GM21367 (cell line): ENCODE measurements around the gene TPPP.

ENCODE experiments used
- ATAC-seq: cut with Tn5 transposase; IDR thresholded peaks from one replicate; pipeline ENCODE4 v1.9.1; 2021; ENCODE audit not compliant: unreplicated experiment

Gene TPPP

GRCh38 chr5:666816-667498, 26.2 kb downstream of the TPPP start:
- ATAC-seq: no peak

DNA sequence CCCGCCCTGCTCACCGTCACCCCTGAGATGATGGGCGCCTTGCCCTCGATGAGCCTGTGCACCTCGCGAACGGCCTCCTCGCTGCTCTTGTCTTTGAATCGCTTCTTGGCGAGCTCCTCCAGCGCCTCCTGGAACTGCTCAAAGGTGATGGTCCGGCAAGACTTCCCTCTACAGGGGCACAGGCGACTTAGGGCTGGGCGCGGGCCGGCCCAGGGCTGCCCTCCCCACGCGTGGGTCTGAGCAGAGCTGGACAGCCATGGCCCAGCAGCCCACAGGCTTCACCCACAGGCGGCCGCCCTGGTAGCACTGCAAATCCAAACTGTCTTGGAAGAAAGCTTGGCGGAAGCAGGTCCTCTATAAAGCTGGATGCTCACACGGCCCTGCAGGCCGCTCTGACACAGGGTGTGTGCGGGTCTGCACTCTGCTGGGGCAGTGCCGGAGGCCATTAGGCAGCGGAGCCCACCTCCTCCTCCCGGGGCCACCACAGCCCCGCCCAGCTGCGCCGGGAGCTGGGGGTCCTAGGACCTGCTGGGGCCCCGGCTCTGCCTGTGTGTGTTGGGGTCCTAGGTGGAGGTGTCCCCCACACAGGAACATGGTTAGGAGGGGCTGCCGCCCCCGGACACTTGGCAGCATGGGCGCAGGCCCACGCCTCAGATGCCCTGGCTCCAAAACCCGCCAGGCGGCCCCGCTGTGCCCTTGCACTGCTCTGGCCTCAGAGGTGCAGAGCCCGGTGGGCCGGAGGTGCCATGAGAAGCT, 27.0 kb downstream of the TPPP start:
- no peak for ATAC-seq

- ATAC-seq: no peak
These were observed 27.6 kb downstream of the TPPP start for GRCh38 chr5:665541-665955.

GRCh38 chr5:664994-665360, 28.2 kb downstream of the TPPP start:
- no peak for ATAC-seq

DNA sequence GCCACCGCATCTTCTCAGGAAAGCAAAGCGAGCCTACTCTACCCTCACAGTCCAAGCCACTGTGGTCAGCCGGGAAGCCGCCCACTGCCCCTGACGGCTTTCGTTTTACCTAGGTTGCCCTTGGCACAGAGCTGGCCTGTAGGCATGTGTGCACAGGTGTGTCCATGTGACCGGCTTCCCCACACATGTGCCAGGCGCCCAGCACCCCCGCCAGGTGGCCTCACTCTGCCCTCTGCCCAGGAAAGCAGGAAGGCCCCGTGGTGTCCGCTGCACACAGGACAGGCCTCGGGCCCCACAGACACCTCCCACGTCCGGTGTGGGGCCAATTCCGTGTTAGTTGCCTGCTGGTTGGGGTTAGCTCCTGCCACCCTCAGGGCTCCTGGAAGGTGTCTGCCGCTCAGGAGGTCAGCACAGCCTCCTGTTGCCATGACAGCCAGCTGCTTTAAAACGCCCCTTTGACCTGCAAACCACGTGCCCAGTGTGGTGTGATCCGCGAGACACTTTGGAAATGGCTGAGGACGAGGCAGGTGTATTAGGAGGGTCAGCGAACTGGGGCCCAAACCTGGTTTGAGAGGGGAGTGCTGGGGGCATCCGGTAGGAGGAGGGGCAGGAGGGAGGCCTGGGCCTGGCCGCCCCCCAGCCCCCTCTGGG, 28.7 kb downstream of the TPPP start:
- ATAC-seq: no peak

DNA sequence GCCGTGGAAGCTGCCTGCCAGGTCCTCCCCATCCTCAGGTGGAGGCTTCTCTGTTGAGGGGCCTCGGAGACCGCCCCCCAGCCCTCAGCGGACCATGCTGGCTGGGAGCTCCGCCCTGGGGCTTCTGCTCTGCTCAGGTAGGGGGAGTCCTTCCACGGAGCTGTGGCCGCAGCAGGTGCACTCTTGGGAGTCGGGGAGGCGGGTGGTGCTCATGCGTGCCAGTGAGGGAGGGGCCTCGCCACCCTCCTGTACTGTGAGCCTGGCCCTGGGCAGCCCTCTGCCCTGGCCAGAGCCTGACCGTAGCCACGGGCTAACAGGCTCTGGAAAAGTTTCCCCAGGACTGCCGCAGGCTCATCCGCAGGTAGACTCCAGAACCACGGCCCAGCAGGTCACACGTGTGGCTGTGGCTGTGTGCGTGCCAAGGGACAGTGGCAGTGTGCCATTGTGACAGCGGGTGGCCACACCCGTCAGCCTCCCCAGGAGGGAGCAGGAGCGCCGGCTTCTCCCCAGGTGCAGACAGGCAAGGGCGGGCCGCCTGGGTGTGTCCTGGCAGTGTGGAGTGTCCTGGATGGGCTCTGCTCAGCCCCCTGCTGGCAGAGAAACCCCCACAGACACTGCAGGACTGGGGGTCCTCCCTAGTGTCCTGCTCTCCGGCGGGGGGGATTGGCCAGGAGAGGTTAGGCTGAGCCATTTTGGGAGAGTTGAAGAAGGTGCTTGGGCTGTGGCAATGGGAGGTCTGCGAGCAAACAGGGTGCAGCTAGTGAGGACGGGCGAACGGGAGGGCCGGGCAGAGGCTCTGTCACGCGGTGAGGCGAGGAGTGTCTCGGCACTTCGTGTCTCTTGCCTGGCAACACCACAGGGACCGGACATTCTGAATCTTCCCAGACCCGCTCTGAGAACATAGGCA, 29.5 kb downstream of the TPPP start:
- no peak for ATAC-seq

DNA sequence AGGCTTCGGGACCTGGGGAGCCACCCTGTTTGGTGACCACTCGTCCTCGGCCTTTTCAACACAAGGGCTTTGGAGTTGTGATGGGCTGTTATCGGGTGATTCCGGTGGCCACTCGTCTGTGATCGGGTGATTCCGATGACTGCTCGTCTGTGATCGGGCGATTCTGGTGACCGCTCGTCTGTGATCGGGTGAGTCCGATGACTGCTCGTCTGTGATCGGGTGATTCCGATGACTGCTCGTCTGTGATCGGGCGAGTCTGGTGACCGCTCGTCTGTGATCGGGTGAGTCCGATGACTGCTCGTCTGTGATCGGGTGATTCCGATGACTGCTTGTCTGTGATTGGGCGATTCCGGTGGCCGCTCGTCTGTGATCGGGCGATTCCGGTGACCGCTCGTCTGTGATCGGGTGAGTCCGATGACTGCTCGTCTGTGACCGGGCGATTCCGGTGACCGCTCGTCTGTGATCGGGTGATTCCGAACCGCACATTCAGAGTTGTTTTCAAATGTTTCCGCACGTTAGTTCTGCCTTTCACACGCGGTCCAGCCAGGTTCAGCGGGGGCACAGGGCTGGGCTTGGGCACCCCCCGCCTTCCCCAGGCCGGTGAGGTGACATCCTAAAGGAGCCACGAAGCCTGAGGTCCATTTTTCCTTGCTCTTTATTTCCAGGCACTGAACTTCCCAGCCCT, 30.3 kb downstream of the TPPP start:
- no peak for ATAC-seq

DNA sequence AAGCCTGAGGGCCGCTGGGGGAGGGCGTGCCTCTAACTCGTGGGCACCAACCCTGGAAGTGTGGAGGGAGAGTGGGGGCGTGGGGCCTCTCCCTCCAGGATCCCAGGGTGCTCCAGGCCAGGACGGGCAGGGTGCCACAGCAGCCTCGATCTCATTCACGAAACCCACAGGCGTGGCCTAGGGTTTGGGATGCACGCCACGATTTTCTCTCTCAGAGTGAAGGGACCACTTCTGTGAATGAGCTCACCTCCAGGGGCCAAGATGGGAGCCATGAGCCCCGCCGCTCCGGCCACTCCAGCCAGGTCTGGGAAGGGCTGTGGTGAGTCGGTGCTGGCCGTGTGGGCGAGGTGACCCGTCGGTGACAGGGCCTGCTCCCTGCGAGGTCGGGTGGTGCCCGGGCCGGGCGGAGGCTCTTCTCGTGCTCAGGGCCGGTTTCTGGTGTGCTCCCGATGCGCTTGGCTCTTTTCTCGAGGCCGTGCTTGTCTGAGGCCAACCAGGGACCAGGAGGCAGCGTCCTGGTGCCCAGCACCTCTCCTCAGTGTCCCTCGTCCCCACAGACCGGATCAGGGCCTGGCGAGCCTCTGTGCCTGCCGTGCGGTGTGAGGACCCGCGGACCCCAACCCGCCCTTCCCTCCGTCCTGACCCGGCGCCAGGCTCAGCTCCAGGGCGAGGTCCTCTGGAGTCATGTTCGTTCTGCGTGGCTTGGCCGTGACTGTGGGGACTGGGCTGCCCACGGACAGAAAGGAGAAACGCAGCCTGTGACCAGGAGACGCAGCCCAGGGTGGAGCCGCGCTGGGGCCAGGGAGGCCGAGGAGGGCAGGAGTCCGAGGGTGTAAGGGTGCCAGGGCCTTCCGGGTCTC, 31.0 kb downstream of the TPPP start:
- ATAC-seq: no peak

GRCh38 chr5:660491-661030, 32.6 kb downstream of the TPPP start:
- ATAC-seq: no peak

- no peak for ATAC-seq
These were observed 33.5 kb downstream of the TPPP start for GRCh38 chr5:659496-660263.

GRCh38 chr5:658103-658502, 35.0 kb downstream of the TPPP start:
- no peak for ATAC-seq

DNA sequence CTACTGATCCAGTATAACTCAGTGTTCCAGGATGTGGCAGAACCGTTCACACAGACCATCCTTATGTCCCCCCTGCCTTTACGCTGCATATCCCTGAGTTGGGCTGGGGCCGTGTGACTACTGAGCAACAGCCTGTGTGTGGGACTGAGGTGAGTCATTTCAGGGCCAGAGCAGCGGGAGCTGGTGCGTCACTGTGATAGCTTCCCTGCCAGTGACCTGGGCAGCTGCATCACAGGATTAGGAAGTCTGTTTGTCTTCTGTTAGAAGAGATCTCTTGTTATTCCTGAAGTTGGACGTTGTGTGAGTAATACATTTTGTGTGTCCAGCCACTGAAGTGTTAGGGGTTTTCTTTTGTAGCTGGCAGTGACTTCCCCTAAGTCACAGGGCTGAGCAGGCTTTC, 35.6 kb downstream of the TPPP start:
- no peak for ATAC-seq

GRCh38 chr5:655406-655805, 37.7 kb downstream of the TPPP start:
- no peak for ATAC-seq

- no peak for ATAC-seq
These were observed 38.9 kb downstream of the TPPP start for GRCh38 chr5:654071-654778.

GRCh38 chr5:652773-653350, 40.3 kb downstream of the TPPP start:
- ATAC-seq: no peak

DNA sequence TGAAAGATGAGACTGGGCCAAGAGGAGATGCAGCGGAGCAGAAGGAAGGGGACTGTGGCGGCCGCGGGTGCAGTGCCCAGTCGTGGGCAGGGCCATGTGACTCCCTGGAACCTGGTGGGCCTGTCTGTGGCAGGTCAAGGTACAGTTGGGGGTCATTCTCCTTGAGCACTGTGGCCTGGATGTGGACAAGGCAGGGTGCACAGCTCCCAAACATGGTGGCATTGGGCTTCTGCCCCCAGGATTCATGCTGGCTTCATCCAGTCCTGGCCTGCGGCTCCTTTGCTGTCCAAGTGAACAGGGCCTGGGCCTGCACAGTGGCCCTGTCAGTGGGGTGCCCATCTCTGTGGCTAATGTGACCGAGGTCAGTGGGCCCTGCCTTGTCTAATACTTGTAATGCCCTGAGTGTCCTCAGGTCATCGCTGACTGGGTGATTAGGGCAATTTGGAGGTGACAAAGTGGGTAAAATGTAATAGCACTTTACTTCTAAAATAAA, 41.1 kb downstream of the TPPP start:
- ATAC-seq: no peak

- ATAC-seq: no peak
These were observed 41.7 kb downstream of the TPPP start for GRCh38 chr5:651296-652022.
